ENCODE results near the gene GLCE. TPM values are rescaled to one million over a fixed set of nuclear protein-coding genes. Genes with fewer than 3 reads are reported as not detected.

Gene GLCE
- total and polyA plus RNA-seq, 10 of the 15 experiments (the other 5 are each of a cell fraction or from before 2014, with no cell fraction given): 2.1 to 11.9 (median 2.9) TPM

DNA sequence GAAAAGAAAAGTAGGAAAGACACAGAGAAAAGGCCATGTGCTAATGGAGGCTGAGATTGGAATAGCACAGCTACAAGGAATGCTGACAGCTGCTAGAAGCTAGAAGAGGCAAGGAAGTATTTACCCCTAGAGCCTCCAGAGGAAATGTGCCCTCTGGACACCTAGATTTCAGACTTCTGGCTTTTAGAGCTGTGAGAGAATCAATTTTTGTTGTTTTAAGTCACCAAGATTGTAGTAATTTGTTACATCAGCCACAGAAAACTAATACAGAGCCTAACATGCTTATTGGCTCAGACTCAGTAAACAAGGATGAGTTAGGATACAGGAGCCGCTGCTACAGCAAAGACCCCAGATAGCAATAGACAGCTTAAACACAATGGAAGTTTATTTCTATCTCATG is 33.1 kb upstream of the GLCE start (continued):
- no peak for TF ChIP-seq HDAC6 (IDR thresholded peaks at IDR 0.05; ENCODE audit: unreplicated experiment)

- Histone ChIP-seq H3K36me3 (ENCODE audit: control insufficient read depth in 2 of 2, insufficient read depth in 2 of 2, low read length in 1 of 2) (no peaks in the 10 kb centered on the region), H3K4me1 (ENCODE audit: control insufficient read depth, insufficient read depth, low read length) (no peaks in the 10 kb centered on the region), H2AFZ (ENCODE audit: control insufficient read depth, low read depth, low read length) (no peak overlapping the region), H3K4me3 (no peak overlapping the region), H3K27me3 (replicated peaks in 1 of 2; ENCODE audit: control insufficient read depth in 2 of 2, insufficient read depth in 2 of 2, low read length in 1 of 2) (no peaks in the 10 kb centered on the region; a peak in 1 of 4 replicates), H3K9me3 (replicated peaks; ENCODE audit: control insufficient read depth, insufficient read depth, low read length) (no peaks in the 10 kb centered on the region), H3K9ac (ENCODE audit: control insufficient read depth, insufficient read depth, low read length) (no peak overlapping the region), H4K20me1 (ENCODE audit: control insufficient read depth, insufficient read depth) (no peaks in the 10 kb centered on the region), H3K27ac (ENCODE audit: control insufficient read depth, insufficient read depth) (no peak overlapping the region), H3K4me2 (ENCODE audit: control insufficient read depth, insufficient read depth) (no peak overlapping the region), H3K79me2 (ENCODE audit: control insufficient read depth, insufficient read depth, low read length) (no peaks in the 10 kb centered on the region)
- CTCF ChIA-PET: no interaction called here
- ATAC-seq (no peak), FAIRE-seq (no peak), DNase-seq (ENCODE audit: low read depth, low spot score) (no peak)
- SMC1A ChIA-PET (ENCODE audit: uncharacterized antibody, unreplicated experiment): interaction anchor here (0.9 kb wide), 1 partner anchor 174 kb away, joined by 3 read pairs; no protein-coding TSS in a partner anchor
- BruUV-seq (replicated peaks): no TSS peak
- intact Hi-C loops (cut with micrococcal nuclease; ENCODE audit: unreplicated experiment): no loop called here
- POLR2A ChIA-PET: no interaction called here
- in situ Hi-C loops (cut with MboI): no loop called here
- TF ChIP-seq NR2C2 (IDR thresholded peaks at IDR 0.05; ENCODE audit: borderline replicate concordance, control insufficient read depth, insufficient read length, low read depth) (no peak), CREB1 (IDR thresholded peaks at IDR 0.05; ENCODE audit: low read depth) (no peak), NFXL1 (IDR thresholded peaks at IDR 0.05; ENCODE audit: borderline replicate concordance) (no peak), CHD1 (IDR thresholded peaks at IDR 0.05; ENCODE audit: low read depth, low read length) (no peak), CUX1 (IDR thresholded peaks at IDR 0.05; ENCODE audit: insufficient replicate concordance, low read depth, low read length) (no peak), GABPA (IDR thresholded peaks at IDR 0.05; ENCODE audit: low read depth) (no peak), MYC (IDR thresholded peaks at IDR 0.05; ENCODE audit: insufficient read depth, insufficient read length, insufficient replicate concordance, low read length, severe bottlenecking) (no peak), ZNF384 (IDR thresholded peaks at IDR 0.05; ENCODE audit: borderline replicate concordance, low read depth, low read length) (no peak)
- 57% methylated on average over 2 of the region's 2 CpGs for WGBS (ENCODE audit: insufficient coverage, insufficient replicate concordance, low lambda C conversion rate, missing lambda C conversion rate)
- RAD21 ChIA-PET (ENCODE audit: unreplicated experiment): no interaction called here
Measured at GRCh38 chr15:69128667-69129311, 31.6 kb upstream of the GLCE start.

Data from GM12878 (cell line).